Gastrocnemius medialis (tissue), 4 donors: ENCODE measurements around the gene DIPK1B. TPM values are rescaled to one million over a fixed set of nuclear protein-coding genes. Genes with fewer than 3 reads are reported as not detected.
A peak's percentile ranks its signal among the peaks of the same experiment; 100 is the strongest.

Source experiments
- ATAC-seq, 2 donors: fragments of 150-250 bp; one replicate each; pipeline ENCODE4 v1.9.1; 2016
- DNase-seq, 2 donors: peaks; one replicate each; pipeline ENCODE4 v3.0.0-alpha.2; 2019
- H3K27ac ChIP-seq, 4 donors: fragments of 200-600 bp; sonication (generic); 1 replicate in 1 of 4; 2 replicates in 3 of 4; pipeline ENCODE4 v1.5.1; 2016 to 2018; ENCODE audit warnings: mild to moderate bottlenecking in 2 of 4, moderate library complexity in 1 of 4
- H3K27me3 ChIP-seq, 3 donors: fragments of 200-600 bp; sonication (generic) in 2 of 3; 1 replicate in 1 of 3; 2 replicates in 2 of 3; pipeline versions ENCODE4 v1.5.1 to v1.6.0; 2016 to 2019; ENCODE audit warnings: mild to moderate bottlenecking in 1 of 3, moderate library complexity in 1 of 3
- H3K36me3 ChIP-seq, 2 donors: fragments of 200-600 bp; sonication (generic) in 1 of 2; one replicate each; pipeline ENCODE4 v1.5.1; 2017 to 2018
- H3K4me1 ChIP-seq, 2 donors: fragments of 200-600 bp; sonication (generic) in 1 of 2; one replicate each; pipeline ENCODE4 v1.5.1; 2016 to 2017; ENCODE audit warnings: mild to moderate bottlenecking in 2 of 2
- H3K4me3 ChIP-seq, 4 donors: fragments of 200-600 bp; sonication (generic) in 3 of 4; 1 replicate in 1 of 4; 2 replicates in 3 of 4; pipeline ENCODE4 v1.5.1; 2016 to 2019; ENCODE audit warnings: mild to moderate bottlenecking in 2 of 4
- H3K9me3 ChIP-seq, 3 donors: fragments of 200-600 bp; sonication (generic) in 2 of 3; 1 replicate in 1 of 3; 2 replicates in 2 of 3; pipeline ENCODE4 v1.5.1; 2016 to 2019
- CTCF ChIP-seq, 5 experiments: fragments of 450-650 bp in 3 of 5; fragments of 200-600 bp in 2 of 5; sonication (generic) in 2 of 5; IDR thresholded peaks in 4 of 5; conservative IDR thresholded peaks in 1 of 5; 1 replicate in 4 of 5; 2 replicates in 1 of 5; pipeline ENCODE4 v1.5.1; 2016 to 2019; ENCODE audit warnings: antibody characterized with exemption in 5 of 5, mild to moderate bottlenecking in 3 of 5, moderate library complexity in 3 of 5
- POLR2A ChIP-seq, 2 donors: fragments of 450-650 bp; IDR thresholded peaks; one replicate each; pipeline ENCODE4 v1.6.1; 2017; ENCODE audit warnings: antibody characterized with exemption in 2 of 2, mild to moderate bottlenecking in 2 of 2, moderate library complexity in 2 of 2
- in situ Hi-C, 4 donors: fragments of 200-750 bp; cut with MboI; loops; one replicate each; pipeline versions ENCODE4 v1.15.0 to v1.8.0; 2017; ENCODE audit warnings: low sequenced_read_pairs in 4 of 4
- intact Hi-C: fragments of 100-400 bp; cut with DNase I; formaldehyde crosslinking; loops from one replicate; pipeline ENCODE4 v1.15.1; 2023; ENCODE audit warnings: low total_unique reads
- total RNA-seq, 4 donors: library from RNA; depleted of rRNA; stranded (reverse); fragments of >200 nt; gene quantifications; one replicate each; pipeline versions ENCODE4 v1.1.0 to v1.2.3, GENCODE V29; 2016

Gene DIPK1B
- total RNA-seq, 4 donors from 2014 or later, result 1.8 to 4.6 (median 3.8) TPM

GRCh38 chr9:136665704-136666371 lies 46.5 kb upstream of the DIPK1B start:
- Histone ChIP-seq H3K36me3 (no peaks in the 10 kb centered on the region), H3K27ac (peak overlapping the region in 1 of 4 donors; percentile 28)

GRCh38 chr9:136666372-136667213 lies 45.8 kb upstream of the DIPK1B start:
- H3K4me1 ChIP-seq, result peaks cover 0 to 10% of the 10 kb centered on the region in 2 donors
- in situ Hi-C loops, result no loop called here

More at GRCh38 chr9:136665704-136666371, 46.5 kb upstream of the DIPK1B start:
- TF ChIP-seq CTCF (IDR thresholded peaks at IDR 0.05 in 4 of 5, conservative IDR thresholded peaks at IDR 0.05 in 1 of 5) (peak in 1 of 5 experiments; percentile 11), POLR2A (IDR thresholded peaks at IDR 0.05) (no peak)
- ATAC-seq (no peak), DNase-seq (no peak)
- intact Hi-C loops (no loop called here), in situ Hi-C loops (no loop called here)
- Histone ChIP-seq H3K9me3 (no peaks in the 10 kb centered on the region), H3K4me1 (peaks cover 0 to 10% of the 10 kb centered on the region in 2 donors), H3K4me3 (peak overlapping the region; percentile 43 to 62 (median 50)), H3K27me3 (peaks cover 3 to 23% (median 17%) of the 10 kb centered on the region in 3 donors)

GRCh38 chr9:136667214-136667939 lies 45.0 kb upstream of the DIPK1B start:
- peaks cover 3 to 23% (median 17%) of the 10 kb centered on the region in 3 donors for H3K27me3 ChIP-seq

More at GRCh38 chr9:136666372-136667213, 45.8 kb upstream of the DIPK1B start:
- DNase-seq, result no peak
- Histone ChIP-seq H3K9me3 (no peaks in the 10 kb centered on the region), H3K36me3 (no peaks in the 10 kb centered on the region), H3K27ac (peak overlapping the region in 3 of 4 donors; percentile 28 to 55 (median 46)), H3K4me3 (peak overlapping the region; percentile 43 to 55 (median 44)), H3K27me3 (peaks cover 3 to 23% (median 17%) of the 10 kb centered on the region in 3 donors)
- TF ChIP-seq POLR2A (IDR thresholded peaks at IDR 0.05) (no peak), CTCF (IDR thresholded peaks at IDR 0.05 in 4 of 5, conservative IDR thresholded peaks at IDR 0.05 in 1 of 5) (no peak)
- ATAC-seq, result no peak
- intact Hi-C loops, result no loop called here

More at GRCh38 chr9:136667214-136667939, 45.0 kb upstream of the DIPK1B start:
- ATAC-seq (no peak), DNase-seq (no peak)
- in situ Hi-C loops (no loop called here), intact Hi-C loops (no loop called here)
- Histone ChIP-seq H3K4me3 (peak overlapping the region; percentile 43 to 55 (median 44)), H3K27ac (peak overlapping the region in 3 of 4 donors; percentile 28 to 55 (median 46)), H3K9me3 (no peaks in the 10 kb centered on the region), H3K4me1 (peaks cover 0 to 10% of the 10 kb centered on the region in 2 donors), H3K36me3 (no peaks in the 10 kb centered on the region)
- TF ChIP-seq CTCF (IDR thresholded peaks at IDR 0.05 in 4 of 5, conservative IDR thresholded peaks at IDR 0.05 in 1 of 5) (no peak), POLR2A (IDR thresholded peaks at IDR 0.05) (no peak)
